Panc1 (cell line): Measurements from ENCODE around the gene HGF. TPM values are rescaled to one million over a fixed set of nuclear protein-coding genes. Genes with fewer than 3 reads are reported as not detected.

ENCODE experiments used
- ATAC-seq: fragments of 200-7000 bp; cut with Tn5 transposase; 2 replicates; pipeline ENCODE4 v1.9.1; 2020; ENCODE audit warnings: mild to moderate bottlenecking, moderate library complexity
- BruUV-seq: library from RNA; stranded (reverse); fragments of 400-500 nt; replicated peaks from 2 replicates; lab custom pipeline; 2021; lab: Mats Ljungman, UMichigan
- CTCF ChIA-PET: fragments of 300-600 bp; sonication (Branson Sonifier 250); formaldehyde crosslinking; loops from one replicate; lab custom pipeline; 2022; ENCODE audit warnings: antibody characterized with exemption; lab: Charles Lee
- POLR2A ChIA-PET: fragments of 300-600 bp; sonication (Branson Sonifier 250); formaldehyde crosslinking; loops from one replicate; lab custom pipeline; 2022; ENCODE audit warnings: antibody characterized with exemption; lab: Charles Lee
- DNase-seq: peaks from one replicate; pipeline ENCODE4 v3.0.0-alpha.2; 2010; ENCODE audit warnings: low read depth, low spot score
- H3K27ac ChIP-seq: 2 replicates; pipeline ENCODE4 v1.5.1; 2011; ENCODE audit warnings: mild to moderate bottlenecking, low read length, inconsistent platforms
- H3K27me3 ChIP-seq: fragments of 200-500 bp; sonication (Bioruptor generic); 2 replicates; pipeline ENCODE4 v1.6.0; 2014; ENCODE audit warnings: low read length, inconsistent platforms; ENCODE audit not compliant: control insufficient read depth, insufficient read depth
- H3K36me3 ChIP-seq: fragments of 200-500 bp; sonication (Bioruptor generic); 2 replicates; pipeline ENCODE4 v1.5.1; 2014; ENCODE audit warnings: inconsistent platforms, mild to moderate bottlenecking, low read length, moderate library complexity; ENCODE audit not compliant: control insufficient read depth, insufficient read depth
- H3K4me1 ChIP-seq: 2 replicates; pipeline ENCODE4 v1.5.1; 2011; ENCODE audit warnings: inconsistent platforms, mild to moderate bottlenecking, low read length, moderate library complexity; ENCODE audit not compliant: control insufficient read depth, insufficient read depth
- H3K4me3 ChIP-seq, 2 experiments: 2 replicates each; pipeline ENCODE4 v1.5.1; 2011 to 2012; ENCODE audit warnings: low read depth in 2 of 2, low read length in 2 of 2, mild to moderate bottlenecking in 2 of 2, inconsistent platforms in 1 of 2, moderate library complexity in 1 of 2
- H3K9me3 ChIP-seq: fragments of 200-500 bp; sonication (Bioruptor generic); 2 replicates; pipeline ENCODE4 v1.5.1; 2014; ENCODE audit warnings: low read depth, mild to moderate bottlenecking, inconsistent platforms, low read length, moderate library complexity; ENCODE audit not compliant: control insufficient read depth, insufficient read depth
- POLR2AphosphoS5 ChIP-seq: IDR thresholded peaks from 2 replicates; pipeline ENCODE4 v1.6.1; 2012; ENCODE audit warnings: mild to moderate bottlenecking, low read depth, low read length, moderate library complexity
- SIN3A ChIP-seq: IDR thresholded peaks from 2 replicates; pipeline ENCODE4 v1.6.1; 2012; ENCODE audit warnings: low read depth, mild to moderate bottlenecking, low read length, moderate library complexity, borderline replicate concordance; ENCODE audit not compliant: insufficient read depth
- TCF7L2 ChIP-seq: IDR thresholded peaks from 2 replicates; pipeline ENCODE4 v1.6.1; 2011; ENCODE audit warnings: mild to moderate bottlenecking, low read depth, low read length, inconsistent platforms
- in situ Hi-C: cut with HindIII; loops from 2 replicates; pipeline ENCODE4 v1.10.0; 2016; ENCODE audit warnings: low sequenced_read_pairs, low pct_unique_long_range_greater_than_20kb
- intact Hi-C: fragments of 100-400 bp; cut with micrococcal nuclease; formaldehyde crosslinking; loops from one replicate; pipeline ENCODE4 v1.10.0; 2022; ENCODE audit not compliant: unreplicated experiment
- total RNA-seq: library from RNA; stranded (reverse); gene quantifications from one replicate; pipeline ENCODE4 v1.2.1, GENCODE V29; 2021; ENCODE audit not compliant: unreplicated experiment
- TF ChIP-seq, protein P1 (sequence below), 2 experiments: IDR thresholded peaks; 2 replicates each; pipeline ENCODE4 v1.6.1; 2011 to 2012; ENCODE audit warnings: low read depth in 2 of 2, control low read depth in 1 of 2, low read length in 1 of 2, mild to moderate bottlenecking in 1 of 2, moderate library complexity in 1 of 2; ENCODE audit not compliant: insufficient read depth in 1 of 2
- TF ChIP-seq, protein P2 (sequence below): fragments of 450-650 bp; IDR thresholded peaks from 2 replicates; pipeline ENCODE4 v1.5.1; 2017; ENCODE audit warnings: mild to moderate bottlenecking

The HGF gene
- total RNA-seq, 1 experiment from 2014 or later, result 0.49 TPM

DNA sequence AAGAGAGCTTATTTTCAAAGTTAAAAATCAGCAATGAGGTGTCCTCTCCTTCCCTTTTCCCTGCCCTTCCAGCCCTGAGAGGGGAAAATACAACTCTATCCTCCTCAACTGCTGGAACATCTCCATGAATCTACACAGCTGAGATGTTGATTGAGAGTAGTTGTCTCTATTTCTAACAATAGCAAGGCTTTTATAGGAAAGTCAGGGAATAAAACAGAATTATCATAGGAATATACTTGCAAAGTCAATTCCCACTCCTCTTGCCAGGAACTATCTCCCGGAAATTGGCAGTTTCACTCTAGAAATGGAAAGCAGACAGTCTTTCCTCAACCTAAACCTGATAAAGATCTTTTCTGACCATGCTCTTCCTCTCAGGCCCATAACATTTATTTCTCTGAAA is 8.8 kb downstream of the HGF start:
- no peaks in the 10 kb centered on the region for H3K4me1 ChIP-seq
- peaks cover 3% of the 10 kb centered on the region for H3K27me3 ChIP-seq
- POLR2A ChIA-PET, result no interaction called here
- H3K27ac ChIP-seq, result no peak overlapping the region
- intact Hi-C loops, result no loop called here
- in situ Hi-C loops, result no loop called here
- BruUV-seq, result no TSS peak
- H3K4me3 ChIP-seq, result no peak overlapping the region
- TF ChIP-seq, protein P1, sequence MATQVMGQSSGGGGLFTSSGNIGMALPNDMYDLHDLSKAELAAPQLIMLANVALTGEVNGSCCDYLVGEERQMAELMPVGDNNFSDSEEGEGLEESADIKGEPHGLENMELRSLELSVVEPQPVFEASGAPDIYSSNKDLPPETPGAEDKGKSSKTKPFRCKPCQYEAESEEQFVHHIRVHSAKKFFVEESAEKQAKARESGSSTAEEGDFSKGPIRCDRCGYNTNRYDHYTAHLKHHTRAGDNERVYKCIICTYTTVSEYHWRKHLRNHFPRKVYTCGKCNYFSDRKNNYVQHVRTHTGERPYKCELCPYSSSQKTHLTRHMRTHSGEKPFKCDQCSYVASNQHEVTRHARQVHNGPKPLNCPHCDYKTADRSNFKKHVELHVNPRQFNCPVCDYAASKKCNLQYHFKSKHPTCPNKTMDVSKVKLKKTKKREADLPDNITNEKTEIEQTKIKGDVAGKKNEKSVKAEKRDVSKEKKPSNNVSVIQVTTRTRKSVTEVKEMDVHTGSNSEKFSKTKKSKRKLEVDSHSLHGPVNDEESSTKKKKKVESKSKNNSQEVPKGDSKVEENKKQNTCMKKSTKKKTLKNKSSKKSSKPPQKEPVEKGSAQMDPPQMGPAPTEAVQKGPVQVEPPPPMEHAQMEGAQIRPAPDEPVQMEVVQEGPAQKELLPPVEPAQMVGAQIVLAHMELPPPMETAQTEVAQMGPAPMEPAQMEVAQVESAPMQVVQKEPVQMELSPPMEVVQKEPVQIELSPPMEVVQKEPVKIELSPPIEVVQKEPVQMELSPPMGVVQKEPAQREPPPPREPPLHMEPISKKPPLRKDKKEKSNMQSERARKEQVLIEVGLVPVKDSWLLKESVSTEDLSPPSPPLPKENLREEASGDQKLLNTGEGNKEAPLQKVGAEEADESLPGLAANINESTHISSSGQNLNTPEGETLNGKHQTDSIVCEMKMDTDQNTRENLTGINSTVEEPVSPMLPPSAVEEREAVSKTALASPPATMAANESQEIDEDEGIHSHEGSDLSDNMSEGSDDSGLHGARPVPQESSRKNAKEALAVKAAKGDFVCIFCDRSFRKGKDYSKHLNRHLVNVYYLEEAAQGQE (IDR thresholded peaks at IDR 0.05; ENCODE audit: insufficient read depth in 1 of 2, low read depth in 2 of 2, low read length in 1 of 2), result no peak
- no peak for TF ChIP-seq SIN3A
- TF ChIP-seq, protein P2, sequence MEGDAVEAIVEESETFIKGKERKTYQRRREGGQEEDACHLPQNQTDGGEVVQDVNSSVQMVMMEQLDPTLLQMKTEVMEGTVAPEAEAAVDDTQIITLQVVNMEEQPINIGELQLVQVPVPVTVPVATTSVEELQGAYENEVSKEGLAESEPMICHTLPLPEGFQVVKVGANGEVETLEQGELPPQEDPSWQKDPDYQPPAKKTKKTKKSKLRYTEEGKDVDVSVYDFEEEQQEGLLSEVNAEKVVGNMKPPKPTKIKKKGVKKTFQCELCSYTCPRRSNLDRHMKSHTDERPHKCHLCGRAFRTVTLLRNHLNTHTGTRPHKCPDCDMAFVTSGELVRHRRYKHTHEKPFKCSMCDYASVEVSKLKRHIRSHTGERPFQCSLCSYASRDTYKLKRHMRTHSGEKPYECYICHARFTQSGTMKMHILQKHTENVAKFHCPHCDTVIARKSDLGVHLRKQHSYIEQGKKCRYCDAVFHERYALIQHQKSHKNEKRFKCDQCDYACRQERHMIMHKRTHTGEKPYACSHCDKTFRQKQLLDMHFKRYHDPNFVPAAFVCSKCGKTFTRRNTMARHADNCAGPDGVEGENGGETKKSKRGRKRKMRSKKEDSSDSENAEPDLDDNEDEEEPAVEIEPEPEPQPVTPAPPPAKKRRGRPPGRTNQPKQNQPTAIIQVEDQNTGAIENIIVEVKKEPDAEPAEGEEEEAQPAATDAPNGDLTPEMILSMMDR, result no peak
- TF ChIP-seq TCF7L2, result no peak
- no peak for TF ChIP-seq POLR2AphosphoS5
- DNase-seq, result no peak
- CTCF ChIA-PET, result no interaction called here
- no peaks in the 10 kb centered on the region for H3K9me3 ChIP-seq
- ATAC-seq, result no peak
- no peaks in the 10 kb centered on the region for H3K36me3 ChIP-seq

DNA sequence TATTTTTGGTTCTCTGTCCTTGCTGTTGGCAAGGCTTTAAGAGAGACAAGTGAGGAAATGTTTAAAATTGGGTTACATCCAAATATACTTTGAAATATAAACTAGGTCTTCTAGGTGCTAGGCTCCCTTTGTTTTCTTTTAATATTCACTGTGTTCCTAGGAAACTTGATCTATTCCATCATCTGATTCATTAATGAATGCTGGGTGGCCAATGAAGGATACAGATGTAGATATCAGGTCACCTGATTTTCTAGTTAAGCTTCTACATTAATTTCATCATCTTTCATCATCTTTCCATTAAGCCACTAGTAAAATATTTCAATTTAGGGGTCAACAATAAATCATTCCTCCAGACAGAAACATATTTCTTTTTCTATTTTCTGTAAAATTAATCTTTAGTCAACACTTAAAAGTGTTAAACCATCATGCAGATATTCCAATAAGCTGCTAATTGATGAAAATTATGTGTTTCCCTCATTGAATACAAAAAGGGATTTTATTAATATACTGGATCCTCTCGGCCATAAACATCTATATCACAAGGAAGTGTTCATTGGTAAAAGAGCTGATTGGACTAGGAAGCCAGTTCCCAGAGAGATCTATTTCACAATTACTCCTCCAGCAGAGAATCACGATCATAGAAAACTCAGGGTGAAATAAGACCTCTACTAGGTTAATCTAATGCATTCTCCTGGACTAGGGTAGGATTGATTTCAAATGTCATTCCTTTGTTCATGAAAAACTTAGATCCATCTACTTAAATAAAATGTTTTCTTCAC is 14.7 kb downstream of the HGF start:
- DNase-seq, result no peak
- Histone ChIP-seq H3K36me3 (no peaks in the 10 kb centered on the region), H3K9me3 (no peaks in the 10 kb centered on the region), H3K27ac (no peak overlapping the region), H3K27me3 (peaks cover 4% of the 10 kb centered on the region; the same call in 1 of the 2 replicates), H3K4me1 (no peaks in the 10 kb centered on the region), H3K4me3 (no peak overlapping the region)
- in situ Hi-C loops, result no loop called here
- BruUV-seq, result no TSS peak
- CTCF ChIA-PET, result no interaction called here
- TF ChIP-seq TCF7L2 (no peak), SIN3A (no peak), POLR2AphosphoS5 (no peak)
- TF ChIP-seq, protein P2, result no peak
- TF ChIP-seq, protein P1 (IDR thresholded peaks at IDR 0.05; ENCODE audit: insufficient read depth in 1 of 2, low read depth in 2 of 2, low read length in 1 of 2), result no peak
- intact Hi-C loops, result no loop called here
- POLR2A ChIA-PET, result no interaction called here
- ATAC-seq, result no peak
